Suppressor macrophage treated with lipopolysaccharide for 1 hour (primary cell): ENCODE results near the gene EGLN2.
A peak's percentile ranks its signal among the peaks of the same experiment; 100 is the strongest.
"Not testable (repeated sequence)": the region's sequence is repeated elsewhere in the genome, so short reads cannot be mapped to it uniquely, and the experiment has no call there.

Experiments used
- DNase-seq, 3 donors: peaks; one replicate each; pipeline ENCODE4 v3.0.0-alpha.2; 2020 to 2022

EGLN2 gene

DNA sequence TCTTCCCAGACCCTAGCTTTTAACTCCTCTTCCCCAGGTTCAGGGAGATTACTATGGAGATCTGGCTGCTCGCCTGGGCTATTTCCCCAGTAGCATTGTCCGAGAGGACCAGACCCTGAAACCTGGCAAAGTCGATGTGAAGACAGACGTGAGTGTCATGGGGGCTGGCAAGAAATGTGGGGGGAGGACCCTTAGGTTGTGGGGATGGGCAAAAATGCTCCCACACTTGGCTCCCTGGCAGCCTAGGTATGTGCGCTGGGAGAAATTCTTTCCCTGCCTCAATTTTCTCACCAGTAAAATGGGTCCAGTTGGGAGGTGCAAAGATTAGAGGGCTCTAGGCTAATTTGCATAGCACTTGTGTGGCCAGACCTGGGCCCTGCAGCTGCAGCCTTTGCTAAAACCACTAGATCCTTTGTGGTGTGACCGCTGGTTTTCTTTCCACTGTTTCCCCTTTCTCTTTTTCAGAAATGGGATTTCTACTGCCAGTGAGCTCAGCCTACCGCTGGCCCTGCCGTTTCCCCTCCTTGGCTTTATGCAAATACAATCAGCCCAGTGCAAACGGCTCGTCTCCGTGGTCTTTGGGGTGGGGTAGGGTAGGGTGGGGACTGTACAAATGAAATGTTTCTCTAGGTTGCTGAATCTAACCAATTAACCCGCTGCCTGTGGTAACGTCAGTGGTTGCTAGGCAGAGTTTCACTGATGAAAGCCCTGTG lies 21.9 kb upstream of the EGLN2 start:
- DNase-seq = peak; percentile 93 to 97 (median 95)

DNA sequence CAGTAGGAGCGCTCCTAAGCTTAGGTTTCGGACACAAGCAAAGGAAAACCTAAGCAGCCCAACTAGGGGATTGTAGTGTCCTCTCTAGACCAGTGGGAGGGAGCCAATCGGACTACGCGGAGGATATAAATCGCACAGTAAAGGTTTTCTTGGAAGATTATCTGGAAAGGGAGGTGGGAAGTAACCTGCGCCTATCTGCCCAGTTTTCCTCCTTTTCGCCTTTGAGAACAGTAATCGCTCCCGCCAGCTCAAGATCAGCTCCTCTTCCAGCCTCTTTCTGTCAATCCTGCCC lies 21.4 kb upstream of the EGLN2 start:
- no peak for DNase-seq

DNA sequence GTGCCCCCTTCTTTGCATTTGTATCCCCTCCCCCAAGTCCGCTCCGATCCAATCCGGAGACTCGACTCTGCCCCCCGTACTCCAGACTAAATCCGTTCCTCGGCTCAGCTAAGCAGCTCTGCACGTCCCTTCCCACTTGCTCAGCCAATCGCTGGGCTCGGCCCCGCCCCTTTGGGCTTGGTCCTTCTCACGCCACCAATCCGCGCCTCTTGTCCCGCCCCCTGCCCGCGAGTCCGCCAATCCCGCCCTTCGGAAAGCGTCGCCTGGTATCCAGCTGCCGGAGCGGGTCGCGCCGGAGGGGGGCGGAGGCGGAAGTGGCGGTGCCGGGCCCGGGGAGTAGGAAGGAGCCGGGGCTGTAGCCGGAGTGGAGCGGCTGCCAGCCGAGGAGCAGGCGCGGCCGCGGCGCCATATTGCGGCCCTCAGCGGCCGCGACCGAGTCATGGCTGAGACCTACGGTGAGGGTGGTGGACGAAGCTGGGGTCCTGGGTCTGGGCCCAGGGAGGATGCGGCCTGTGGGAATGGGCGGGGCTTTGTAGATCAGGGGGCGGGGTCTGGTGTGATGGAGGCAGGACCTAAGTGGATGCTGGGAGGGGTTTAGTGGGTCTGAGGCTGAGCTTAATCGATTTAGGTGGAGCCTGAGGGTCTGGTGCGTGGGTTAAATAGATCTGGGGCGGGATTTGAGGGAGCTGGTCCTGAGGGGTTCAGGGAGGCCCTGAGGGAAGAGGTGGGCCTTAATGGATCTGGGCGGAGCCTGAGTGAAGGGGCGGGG lies 20.9 kb upstream of the EGLN2 start, which contains the start of gene RAB4B:
RAB4B (plus strand) TSS at position 311 of the 769 bp plus-strand sequence; CDS start at position 440, 129 bp downstream.
- DNase-seq = peak; percentile 100

DNA sequence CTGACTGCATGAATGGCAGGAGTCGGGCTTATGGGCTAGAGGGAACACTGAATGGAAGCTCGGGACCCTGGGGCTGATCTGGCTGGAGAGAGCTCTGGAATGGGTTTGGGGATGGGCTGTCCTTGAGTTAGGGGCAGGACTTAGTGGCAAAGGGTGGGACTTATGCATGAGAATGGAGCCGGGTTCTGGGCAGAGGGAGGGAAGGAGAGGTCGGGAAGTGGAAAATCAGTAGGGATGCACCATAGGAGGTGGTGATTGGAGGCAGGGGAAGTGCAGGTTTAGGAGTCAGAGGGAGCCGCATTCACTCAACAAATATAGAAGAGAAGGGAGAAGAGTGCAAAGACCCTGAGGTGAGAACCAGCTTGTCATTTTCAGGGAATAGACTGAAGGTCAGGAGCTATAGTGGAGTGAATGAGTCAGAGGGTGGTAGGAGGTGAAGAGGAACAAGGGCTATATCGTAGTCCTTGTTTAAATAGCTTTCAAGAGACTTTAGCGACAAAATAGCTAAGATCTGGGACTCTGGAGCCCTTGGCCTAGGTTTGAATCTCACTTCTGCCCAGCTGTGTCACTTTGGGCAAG lies 20.2 kb upstream of the EGLN2 start:
- DNase-seq = peak; percentile 62 to 73 (median 64)

DNA sequence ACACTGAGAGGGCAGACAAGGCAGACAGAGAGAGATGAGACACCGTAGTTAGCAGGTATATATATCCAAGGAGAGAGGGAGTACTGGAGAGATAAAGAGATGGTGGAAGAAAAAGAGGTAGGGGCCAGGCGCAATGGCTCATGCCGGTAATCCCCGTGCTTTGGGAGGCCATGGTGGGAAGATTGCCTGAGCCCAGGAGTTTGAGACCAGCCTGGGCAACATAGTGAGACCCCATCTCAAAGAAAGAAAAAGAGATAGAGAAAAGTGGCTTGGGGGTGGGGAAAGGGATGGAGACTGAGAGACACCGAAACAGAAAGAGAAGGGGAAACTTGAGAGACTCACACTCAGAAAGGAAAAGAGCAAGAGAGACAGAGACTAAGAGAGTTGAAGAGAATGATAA lies 18.4 kb upstream of the EGLN2 start:
- DNase-seq = no peak

- no peak for DNase-seq
Observed at GRCh38 chr19:40781140-40781539, 17.9 kb upstream of the EGLN2 start.

DNA sequence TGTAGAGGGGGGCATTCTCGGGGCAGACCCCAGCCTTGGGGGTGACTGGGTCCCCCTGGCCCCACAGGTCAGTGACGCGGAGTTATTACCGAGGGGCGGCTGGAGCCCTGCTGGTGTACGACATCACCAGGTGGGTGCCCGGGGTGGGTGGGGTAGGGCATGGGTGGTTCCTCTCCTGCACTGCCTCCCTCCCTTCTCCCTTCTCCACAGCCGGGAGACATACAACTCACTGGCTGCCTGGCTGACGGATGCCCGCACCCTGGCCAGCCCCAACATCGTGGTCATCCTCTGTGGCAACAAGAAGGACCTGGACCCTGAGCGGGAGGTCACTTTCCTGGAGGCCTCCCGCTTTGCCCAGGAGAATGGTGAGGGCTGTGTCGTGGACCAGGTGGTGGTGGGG lies 15.3 kb upstream of the EGLN2 start:
- no peak for DNase-seq

DNA sequence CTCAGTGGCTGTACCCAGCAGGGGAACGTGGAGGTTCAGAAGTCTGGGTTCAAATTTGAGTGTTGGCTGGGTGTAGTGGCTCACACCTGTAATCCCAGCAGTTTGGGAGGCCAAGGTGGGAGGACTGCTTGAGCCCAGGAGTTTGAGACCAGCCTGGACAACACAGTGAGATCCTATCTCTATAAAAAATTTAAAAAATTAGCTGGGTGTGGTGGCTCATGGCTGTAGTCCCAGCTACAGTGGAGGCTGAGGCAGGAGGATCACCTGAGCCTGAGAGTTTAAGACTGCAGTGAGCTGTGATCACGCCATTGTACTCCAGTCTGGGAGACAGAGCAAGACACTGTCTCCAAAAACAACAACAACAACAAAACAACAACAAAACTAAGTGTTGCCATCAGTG lies 14.8 kb upstream of the EGLN2 start:
- not testable (repeated sequence) for DNase-seq

GRCh38 chr19:40785526-40785925 lies 13.5 kb upstream of the EGLN2 start:
- DNase-seq = no peak

- DNase-seq = no peak
Observed at GRCh38 chr19:40786060-40787037, 12.6 kb upstream of the EGLN2 start.

DNA sequence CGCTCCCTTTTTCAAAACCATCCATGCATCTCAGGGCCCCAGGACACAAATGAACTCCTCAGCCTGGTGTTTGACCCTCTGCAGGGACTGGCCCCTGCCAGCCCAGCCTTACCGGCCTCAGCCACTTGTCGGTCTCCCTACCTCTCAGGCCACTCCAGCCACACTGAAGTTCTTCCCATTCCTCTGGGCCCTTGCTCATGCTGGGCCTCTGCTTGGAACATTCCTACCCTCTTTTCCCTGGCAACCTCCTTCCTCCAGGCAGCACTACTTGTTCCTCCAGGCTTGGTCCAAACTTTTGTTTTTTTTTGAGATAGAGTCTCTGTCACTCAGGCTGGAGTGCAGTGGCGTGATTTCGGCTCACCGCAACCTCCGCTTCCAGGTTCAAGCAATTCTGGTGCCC lies 7.6 kb upstream of the EGLN2 start:
- DNase-seq = no peak

GRCh38 chr19:40791996-40792395 lies 7.0 kb upstream of the EGLN2 start:
- DNase-seq = no peak

GRCh38 chr19:40797166-40797962 lies 1.6 kb upstream of the EGLN2 start:
- DNase-seq = no peak

GRCh38 chr19:40797963-40798682 lies 868 bp upstream of the EGLN2 start:
- DNase-seq = peak; percentile 40 to 68 (median 60)

GRCh38 chr19:40799558-40800338 lies 757 bp downstream of the EGLN2 start:
- peak; percentile 67 to 87 (median 72) for DNase-seq

DNA sequence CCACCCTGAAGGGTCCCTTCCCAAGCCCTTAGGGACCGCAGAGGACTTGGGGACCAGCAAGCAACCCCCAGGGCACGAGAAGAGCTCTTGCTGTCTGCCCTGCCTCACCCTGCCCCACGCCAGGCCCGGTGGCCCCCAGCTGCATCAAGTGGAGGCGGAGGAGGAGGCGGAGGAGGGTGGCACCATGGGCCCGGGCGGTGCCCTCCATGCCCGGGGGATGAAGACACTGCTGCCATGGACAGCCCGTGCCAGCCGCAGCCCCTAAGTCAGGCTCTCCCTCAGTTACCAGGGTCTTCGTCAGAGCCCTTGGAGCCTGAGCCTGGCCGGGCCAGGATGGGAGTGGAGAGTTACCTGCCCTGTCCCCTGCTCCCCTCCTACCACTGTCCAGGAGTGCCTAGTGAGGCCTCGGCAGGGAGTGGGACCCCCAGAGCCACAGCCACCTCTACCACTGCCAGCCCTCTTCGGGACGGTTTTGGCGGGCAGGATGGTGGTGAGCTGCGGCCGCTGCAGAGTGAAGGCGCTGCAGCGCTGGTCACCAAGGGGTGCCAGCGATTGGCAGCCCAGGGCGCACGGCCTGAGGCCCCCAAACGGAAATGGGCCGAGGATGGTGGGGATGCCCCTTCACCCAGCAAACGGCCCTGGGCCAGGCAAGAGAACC lies 1.5 kb downstream of the EGLN2 start:
- no peak for DNase-seq

DNA sequence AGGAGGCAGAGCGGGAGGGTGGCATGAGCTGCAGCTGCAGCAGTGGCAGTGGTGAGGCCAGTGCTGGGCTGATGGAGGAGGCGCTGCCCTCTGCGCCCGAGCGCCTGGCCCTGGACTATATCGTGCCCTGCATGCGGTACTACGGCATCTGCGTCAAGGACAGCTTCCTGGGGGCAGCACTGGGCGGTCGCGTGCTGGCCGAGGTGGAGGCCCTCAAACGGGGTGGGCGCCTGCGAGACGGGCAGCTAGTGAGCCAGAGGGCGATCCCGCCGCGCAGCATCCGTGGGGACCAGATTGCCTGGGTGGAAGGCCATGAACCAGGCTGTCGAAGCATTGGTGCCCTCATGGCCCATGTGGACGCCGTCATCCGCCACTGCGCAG lies 2.0 kb downstream of the EGLN2 start:
- DNase-seq = no peak

- no peak for DNase-seq
Observed at GRCh38 chr19:40801426-40802299, 2.7 kb downstream of the EGLN2 start.
